Hematopoietic multipotent progenitor cell treated with erythropoietin and hydrocortisone succinate and interleukin-3 and kit ligand, for 17 days (in vitro differentiated cells): Measurements from ENCODE around the gene TMEM45B.
"Not testable (repeated sequence)": the region's sequence is repeated elsewhere in the genome, so short reads cannot be mapped to it uniquely, and the experiment has no call there.

Source experiments
- DNase-seq: peaks from one replicate; pipeline ENCODE4 v3.0.0-alpha.2; 2015; ENCODE audit warnings: low spot score

Gene TMEM45B

GRCh38 chr11:129808241-129808640 lies 7.4 kb upstream of the TMEM45B start:
- not testable (repeated sequence) for DNase-seq

- DNase-seq = no peak
These were observed 2.3 kb upstream of the TMEM45B start for GRCh38 chr11:129813231-129813791.

DNA sequence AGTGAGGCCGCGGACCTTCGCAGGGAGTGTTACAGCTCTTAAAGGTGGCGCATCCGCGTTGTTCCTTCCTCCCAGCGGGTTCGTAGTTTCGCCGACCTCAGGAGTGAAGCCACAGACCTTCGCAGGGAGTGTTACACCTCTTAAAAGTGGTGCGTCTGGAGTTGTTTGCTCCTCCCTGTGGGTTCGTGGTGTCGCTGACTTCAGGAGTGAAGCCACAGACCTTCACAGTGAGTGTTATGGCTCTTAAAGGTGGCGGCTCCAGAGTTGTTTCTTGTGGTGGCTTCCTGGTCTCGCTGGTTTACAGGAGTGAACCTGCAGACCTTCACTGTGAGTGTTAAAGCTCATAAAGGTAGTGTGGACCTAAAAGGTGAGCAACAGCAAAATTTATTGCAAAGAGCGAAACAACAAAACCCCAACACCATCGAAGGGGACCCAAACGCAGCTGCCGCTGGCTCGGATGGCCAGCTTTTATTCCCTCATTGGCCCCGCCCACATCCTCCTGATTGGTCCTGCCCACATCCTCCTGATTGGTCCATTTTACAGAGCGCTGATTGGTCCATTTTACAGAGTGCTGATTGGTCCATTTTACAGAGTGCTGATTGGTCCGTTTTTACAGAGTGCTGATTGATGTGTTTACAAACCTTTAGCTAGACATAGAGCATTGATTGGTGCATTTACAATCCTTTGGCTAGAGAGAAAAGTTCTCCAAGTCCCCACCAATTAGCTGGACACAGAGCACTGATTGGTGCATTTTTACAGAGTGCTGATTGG lies 1.2 kb upstream of the TMEM45B start:
- no peak for DNase-seq

DNA sequence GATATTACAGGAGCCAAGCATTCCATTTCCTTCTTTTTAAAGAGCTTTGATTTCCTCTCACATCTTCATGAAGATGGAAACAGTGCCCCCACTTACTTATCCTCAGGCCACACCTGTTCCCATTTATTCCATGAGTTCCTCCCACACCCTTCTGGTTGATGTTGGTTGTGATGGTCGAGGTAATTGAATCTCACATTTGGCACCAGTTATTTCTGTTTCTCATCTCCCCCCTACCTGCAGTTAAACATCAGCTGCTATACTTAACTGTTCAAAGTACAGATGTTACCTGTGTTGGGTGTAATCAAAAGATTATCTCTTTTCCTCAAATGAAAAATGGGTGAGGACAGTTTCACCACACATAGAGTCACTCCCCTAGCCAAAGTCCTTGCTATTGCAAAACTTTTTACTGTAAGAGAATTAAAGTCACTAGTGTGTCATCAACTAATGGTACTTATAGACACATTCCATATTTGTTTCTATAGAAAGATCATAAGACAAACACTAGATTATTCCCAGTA lies 1.9 kb downstream of the TMEM45B start:
- no peak for DNase-seq

- not testable (repeated sequence) for DNase-seq
These were observed 2.6 kb downstream of the TMEM45B start for GRCh38 chr11:129818236-129818635.

- DNase-seq = no peak
These were observed 3.6 kb downstream of the TMEM45B start for GRCh38 chr11:129819237-129819636.

GRCh38 chr11:129820228-129820627 lies 4.6 kb downstream of the TMEM45B start:
- DNase-seq = not testable (repeated sequence)

GRCh38 chr11:129823281-129823680 lies 7.6 kb downstream of the TMEM45B start:
- DNase-seq = not testable (repeated sequence)

DNA sequence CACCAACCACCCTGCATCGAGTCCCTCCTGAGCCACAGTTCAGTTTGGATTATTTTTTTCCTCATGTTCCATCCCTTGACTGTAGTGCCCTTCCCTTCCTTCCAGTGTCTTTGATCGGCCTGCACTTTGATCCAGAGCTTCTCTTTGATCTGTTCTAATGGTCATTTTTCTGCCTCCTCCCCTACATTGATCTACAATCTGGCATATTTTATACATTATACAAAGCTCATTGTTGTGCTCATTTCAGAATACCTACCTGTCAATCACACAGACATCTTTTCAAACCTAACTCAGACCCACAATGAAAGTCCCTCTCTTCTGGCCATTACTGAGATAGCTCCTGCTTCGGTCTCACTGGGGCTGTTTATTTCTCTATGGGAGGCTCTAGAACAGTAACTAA lies 8.2 kb downstream of the TMEM45B start:
- DNase-seq = not testable (repeated sequence)

GRCh38 chr11:129825380-129825779 lies 9.7 kb downstream of the TMEM45B start:
- DNase-seq = no peak

DNA sequence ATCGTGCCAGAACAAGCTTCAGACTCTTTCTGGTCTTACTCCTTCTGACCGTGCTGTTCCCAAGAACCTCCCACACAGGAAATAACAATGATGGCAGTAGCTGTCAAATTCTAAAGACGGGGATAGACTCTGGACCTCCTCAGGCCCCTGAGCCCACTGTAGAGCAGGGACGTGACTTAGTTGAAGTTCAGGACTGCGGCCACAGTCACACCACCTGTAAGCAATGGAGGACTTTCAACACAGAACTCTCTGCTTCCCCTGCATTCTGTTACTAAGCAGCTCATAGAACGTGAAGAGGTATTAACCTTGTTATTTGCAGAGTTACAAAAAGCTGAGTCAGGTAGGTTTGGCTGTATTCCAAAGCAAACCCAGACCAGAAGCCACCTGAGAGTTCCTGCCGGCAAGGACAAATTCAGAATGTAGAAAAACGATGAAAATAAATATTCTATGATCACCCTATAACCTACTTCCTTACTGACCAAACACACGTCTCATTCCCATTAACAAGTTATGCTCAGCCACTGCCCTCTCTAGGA lies 12.7 kb downstream of the TMEM45B start:
- DNase-seq = peak; percentile 29

DNA sequence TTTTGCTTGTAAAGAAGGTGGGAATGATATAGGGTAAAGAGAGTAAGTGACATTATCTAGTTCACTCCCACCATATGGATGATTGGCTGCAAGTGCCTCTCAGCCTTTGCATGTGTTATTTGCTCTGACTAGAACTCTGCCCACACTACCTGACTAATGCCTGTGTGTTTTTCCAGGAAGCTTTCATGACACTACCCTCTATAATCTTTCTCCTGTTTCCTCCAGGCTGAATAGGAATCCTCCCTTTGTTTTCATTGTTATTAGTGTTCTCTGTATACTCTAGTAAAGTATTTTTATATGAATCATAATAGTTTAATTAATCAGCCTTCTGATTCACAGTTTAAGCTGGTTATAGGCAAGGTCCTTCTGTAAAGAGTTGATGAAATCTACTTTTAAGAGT lies 13.8 kb downstream of the TMEM45B start:
- not testable (repeated sequence) for DNase-seq

DNA sequence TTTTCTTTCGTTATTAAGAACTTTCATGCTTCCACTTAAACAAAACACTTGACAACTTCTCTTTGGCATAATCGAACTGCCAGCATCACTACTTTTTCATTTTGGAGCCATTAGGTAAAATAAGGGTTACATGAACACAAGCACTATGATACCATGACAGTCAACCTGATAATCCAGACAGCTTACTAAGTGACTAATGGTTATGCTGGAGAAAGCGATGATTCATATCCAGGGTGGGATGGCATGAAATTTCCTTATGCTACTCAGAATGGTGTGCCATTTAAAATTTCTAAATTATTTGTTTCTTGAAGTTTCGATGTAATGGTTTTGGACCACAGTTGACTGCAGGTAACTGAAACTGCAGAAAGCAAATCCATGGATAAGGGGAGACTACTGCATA lies 15.6 kb downstream of the TMEM45B start:
- not testable (repeated sequence) for DNase-seq

GRCh38 chr11:129833260-129833659 lies 17.6 kb downstream of the TMEM45B start:
- not testable (repeated sequence) for DNase-seq

GRCh38 chr11:129836423-129836891 lies 20.8 kb downstream of the TMEM45B start:
- DNase-seq = not testable (repeated sequence)

DNA sequence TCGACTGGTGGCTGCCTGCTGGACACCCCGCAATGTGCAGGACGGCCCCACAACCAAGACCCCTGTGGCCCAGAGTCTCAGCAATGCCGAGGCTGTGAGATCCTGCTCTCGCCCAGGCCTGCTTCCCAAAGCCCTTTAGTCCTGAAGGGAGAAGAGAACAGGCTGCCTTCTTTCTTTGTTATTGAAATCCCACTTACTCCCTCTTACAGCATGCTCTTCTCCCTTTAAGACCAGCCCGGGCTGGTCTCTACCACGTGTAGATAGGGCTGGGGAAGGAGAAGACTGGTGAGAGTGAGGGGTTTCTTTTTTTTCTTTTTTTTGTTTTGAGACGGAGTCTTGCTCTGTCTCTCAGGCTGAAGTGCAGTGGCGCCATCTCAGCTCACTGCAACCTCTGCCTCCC lies 21.3 kb downstream of the TMEM45B start:
- DNase-seq = no peak

DNA sequence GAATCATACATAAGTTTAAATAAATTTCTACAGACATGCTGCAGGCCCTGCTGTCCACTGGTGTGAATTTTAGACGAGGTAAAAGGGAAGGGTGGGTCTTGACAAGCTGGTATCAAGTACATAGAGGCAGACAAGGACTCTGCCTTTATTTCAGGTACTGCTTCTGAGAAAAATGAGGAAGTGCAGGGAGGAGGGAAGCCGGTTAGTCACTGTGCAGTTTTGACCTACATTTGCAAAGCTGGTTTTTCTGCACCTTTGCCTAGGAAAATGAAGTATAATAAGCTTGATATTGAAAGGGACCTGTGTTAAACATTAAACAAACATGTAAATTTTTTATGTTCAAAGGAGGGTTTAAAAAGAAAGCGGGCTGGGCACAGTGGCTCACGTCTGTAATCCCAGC lies 24.6 kb downstream of the TMEM45B start:
- DNase-seq = no peak

DNA sequence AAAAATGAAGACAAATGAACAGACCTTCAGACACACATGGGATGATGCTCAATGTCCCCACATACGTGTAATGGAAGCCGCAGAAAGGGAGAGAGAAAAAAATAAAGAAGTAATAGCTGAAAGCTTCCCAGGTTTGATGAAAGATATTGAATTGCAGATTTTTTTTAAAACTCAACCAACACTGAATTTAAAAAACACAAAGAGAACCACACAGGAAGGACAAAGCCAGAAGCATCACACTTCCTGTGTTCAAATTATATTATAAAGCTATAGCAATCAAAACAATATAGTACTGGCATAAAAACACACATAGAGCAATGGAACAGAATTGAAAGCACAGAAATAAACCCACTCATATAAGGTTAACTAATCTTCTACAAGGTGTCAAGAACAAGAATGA lies 26.5 kb downstream of the TMEM45B start:
- no peak for DNase-seq

- no peak for DNase-seq
These were observed 31.1 kb downstream of the TMEM45B start for GRCh38 chr11:129846508-129847335.

DNA sequence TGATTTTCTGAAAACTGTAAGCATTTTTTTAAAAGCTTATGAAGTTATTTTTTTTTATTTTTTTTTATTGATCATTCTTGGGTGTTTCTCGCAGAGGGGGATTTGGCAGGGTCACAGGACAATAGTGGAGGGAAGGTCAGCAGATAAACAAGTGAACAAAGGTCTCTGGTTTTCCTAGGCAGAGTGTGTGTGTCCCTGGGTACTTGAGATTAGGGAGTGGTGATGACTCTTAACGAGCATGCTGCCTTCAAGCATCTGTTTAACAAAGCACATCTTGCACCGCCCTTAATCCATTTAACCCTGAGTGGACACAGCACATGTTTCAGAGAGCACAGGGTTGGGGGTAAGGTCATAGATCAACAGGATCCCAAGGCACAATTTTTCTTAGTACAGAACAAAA lies 31.7 kb downstream of the TMEM45B start:
- DNase-seq = not testable (repeated sequence)

DNA sequence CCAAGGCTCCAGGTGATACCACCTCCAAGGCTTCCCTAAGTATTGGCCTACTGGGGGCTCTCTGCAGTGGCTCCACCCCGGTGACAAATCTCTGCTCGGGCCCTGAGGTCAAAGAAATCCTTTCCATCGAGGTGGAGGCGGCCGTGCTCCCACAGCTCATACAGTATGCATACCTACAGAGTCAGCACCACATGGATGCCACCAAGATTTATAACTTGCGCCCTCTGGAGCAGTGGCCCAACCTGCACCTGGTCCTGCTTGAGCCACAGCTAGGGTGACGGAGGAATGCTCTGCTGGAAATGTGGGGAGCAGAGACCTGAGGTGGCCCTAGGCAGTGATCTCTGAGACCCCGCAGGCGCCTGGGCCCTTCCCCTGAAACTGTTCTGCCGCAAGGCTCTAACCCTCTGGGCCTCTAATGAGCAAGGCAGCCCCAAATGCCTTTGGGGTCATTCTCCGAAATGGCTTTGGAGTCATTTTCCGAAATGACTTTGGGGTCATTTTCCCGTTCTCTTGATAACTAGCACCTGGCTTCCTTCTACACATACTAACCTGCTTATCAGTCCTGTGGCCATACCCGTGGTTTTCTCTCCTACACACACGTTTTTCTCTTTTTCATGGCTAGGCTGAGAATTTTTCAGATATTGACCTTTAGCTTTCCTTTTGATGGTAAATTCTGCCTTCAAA lies 33.9 kb downstream of the TMEM45B start:
- no peak for DNase-seq
